Bronchial epithelial cell (primary cell): ENCODE results near the gene ZNF148. TPM values are rescaled to one million over a fixed set of nuclear protein-coding genes. Genes with fewer than 3 reads are reported as not detected.

Experiments used
- DNase-seq: peaks from one replicate; pipeline ENCODE4 v3.0.0-alpha.2; 2010; ENCODE audit warnings: low read depth
- FAIRE-seq: peaks from 2 replicates; lab custom pipeline; 2011; peaks lifted over from hg19 to GRCh38; lab: Jason Lieb, UNC
- H3K27me3 ChIP-seq: 2 replicates; pipeline ENCODE4 v1.5.1; 2011; ENCODE audit warnings: low read length; ENCODE audit not compliant: control insufficient read depth, insufficient read depth
- H3K36me3 ChIP-seq: 2 replicates; pipeline ENCODE4 v1.5.1; 2011; ENCODE audit warnings: low read length; ENCODE audit not compliant: control insufficient read depth, insufficient read depth
- H3K4me3 ChIP-seq: 2 replicates; pipeline ENCODE4 v1.5.1; 2011; ENCODE audit warnings: mild to moderate bottlenecking, low read depth, low read length, control low read depth
- total RNA-seq: library from RNA; depleted of rRNA; stranded (reverse); fragments of >200 nt; gene quantifications from 2 replicates; pipeline ENCODE4 v1.2.1, GENCODE V29; 2014
- TF ChIP-seq, protein P1 (sequence below): IDR thresholded peaks from 2 replicates; pipeline ENCODE4 v1.5.1; 2011; ENCODE audit warnings: mild to moderate bottlenecking, moderate library complexity, low read length, control low read depth, inconsistent platforms; ENCODE audit not compliant: insufficient read depth, severe bottlenecking

The ZNF148 gene
- total RNA-seq, 1 donor from 2014 or later: 26.1 TPM

GRCh38 chr3:125309476-125309875, 65.6 kb downstream of the ZNF148 start:
- TF ChIP-seq, protein P1, sequence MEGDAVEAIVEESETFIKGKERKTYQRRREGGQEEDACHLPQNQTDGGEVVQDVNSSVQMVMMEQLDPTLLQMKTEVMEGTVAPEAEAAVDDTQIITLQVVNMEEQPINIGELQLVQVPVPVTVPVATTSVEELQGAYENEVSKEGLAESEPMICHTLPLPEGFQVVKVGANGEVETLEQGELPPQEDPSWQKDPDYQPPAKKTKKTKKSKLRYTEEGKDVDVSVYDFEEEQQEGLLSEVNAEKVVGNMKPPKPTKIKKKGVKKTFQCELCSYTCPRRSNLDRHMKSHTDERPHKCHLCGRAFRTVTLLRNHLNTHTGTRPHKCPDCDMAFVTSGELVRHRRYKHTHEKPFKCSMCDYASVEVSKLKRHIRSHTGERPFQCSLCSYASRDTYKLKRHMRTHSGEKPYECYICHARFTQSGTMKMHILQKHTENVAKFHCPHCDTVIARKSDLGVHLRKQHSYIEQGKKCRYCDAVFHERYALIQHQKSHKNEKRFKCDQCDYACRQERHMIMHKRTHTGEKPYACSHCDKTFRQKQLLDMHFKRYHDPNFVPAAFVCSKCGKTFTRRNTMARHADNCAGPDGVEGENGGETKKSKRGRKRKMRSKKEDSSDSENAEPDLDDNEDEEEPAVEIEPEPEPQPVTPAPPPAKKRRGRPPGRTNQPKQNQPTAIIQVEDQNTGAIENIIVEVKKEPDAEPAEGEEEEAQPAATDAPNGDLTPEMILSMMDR: no peak
- H3K36me3 ChIP-seq: peaks cover 5% of the 10 kb centered on the region
- H3K27me3 ChIP-seq: no peaks in the 10 kb centered on the region
- DNase-seq (no peak), FAIRE-seq (no peak)
- H3K4me3 ChIP-seq: no peak overlapping the region

DNA sequence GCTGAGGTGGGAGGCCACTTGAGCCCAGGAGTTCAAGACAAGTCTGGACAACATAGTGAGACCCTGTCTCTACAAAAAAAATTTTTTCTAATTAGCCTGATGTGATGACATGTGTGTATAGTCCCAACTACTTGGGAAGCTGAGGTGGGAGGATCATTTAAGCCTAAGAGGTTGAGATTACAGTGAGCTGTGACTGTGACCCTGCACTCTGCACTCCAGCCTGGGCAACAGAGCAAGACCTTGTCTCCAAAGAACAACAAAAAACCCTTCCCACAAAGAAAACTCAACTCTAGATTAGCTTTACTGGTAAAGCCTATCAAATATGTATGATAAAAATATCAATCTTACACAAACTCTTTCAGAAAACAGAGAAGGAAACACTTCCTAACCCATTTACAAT, 68.5 kb downstream of the ZNF148 start:
- peaks cover 4% of the 10 kb centered on the region for H3K36me3 ChIP-seq
- FAIRE-seq (no peak), DNase-seq (no peak)
- H3K4me3 ChIP-seq: no peak overlapping the region
- TF ChIP-seq, protein P1: no peak
- no peaks in the 10 kb centered on the region for H3K27me3 ChIP-seq

GRCh38 chr3:125302932-125303331, 72.2 kb downstream of the ZNF148 start:
- DNase-seq (no peak), FAIRE-seq (no peak)
- H3K27me3 ChIP-seq: no peaks in the 10 kb centered on the region
- H3K36me3 ChIP-seq: peaks cover 2% of the 10 kb centered on the region
- TF ChIP-seq, protein P1: no peak
- no peak overlapping the region for H3K4me3 ChIP-seq

DNA sequence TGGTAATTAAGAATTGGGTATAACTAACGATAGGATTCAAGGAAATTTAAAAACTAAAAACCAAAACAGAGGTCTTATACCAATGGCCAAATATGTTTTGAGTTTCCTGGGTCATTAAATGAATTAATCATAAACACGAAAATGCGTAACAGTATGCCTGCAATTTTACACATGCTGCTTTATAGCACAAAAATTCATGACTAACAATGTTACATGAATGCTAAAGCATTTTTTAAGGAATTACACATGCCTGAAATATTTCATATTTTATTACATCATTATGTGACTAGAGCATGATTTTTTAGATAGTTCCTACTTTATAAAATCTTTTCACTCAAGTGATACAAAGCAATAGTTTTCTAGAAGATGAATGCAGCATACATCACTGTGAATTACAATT, 74.7 kb downstream of the ZNF148 start:
- H3K4me3 ChIP-seq: no peak overlapping the region
- H3K27me3 ChIP-seq: no peaks in the 10 kb centered on the region
- FAIRE-seq: no peak
- DNase-seq: peak; percentile 84
- H3K36me3 ChIP-seq: peaks cover 2% of the 10 kb centered on the region
- TF ChIP-seq, protein P1: no peak

- Histone ChIP-seq H3K27me3 (no peaks in the 10 kb centered on the region), H3K36me3 (no peaks in the 10 kb centered on the region), H3K4me3 (no peak overlapping the region)
- DNase-seq (no peak), FAIRE-seq (no peak)
- TF ChIP-seq, protein P1: no peak
Observed at GRCh38 chr3:125294411-125294810, 80.7 kb downstream of the ZNF148 start.

DNA sequence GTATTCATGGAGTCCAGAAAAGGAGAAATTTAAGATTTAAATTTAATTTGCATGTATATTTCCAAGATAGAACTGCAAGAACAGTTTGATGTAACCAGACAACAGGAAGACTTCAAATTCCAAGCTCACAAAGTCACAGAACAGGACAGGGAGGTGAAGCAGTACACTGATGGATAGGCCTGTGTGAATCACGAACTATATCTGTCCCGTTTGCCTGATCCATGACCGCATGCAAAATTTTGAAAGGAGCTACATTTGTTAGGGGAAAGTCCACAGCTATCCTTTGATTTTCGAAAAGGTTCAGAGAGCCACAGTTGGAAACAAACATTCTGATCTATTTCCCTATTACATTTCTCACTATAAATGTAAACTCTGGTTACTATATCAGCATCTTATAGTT, 83.1 kb downstream of the ZNF148 start:
- Histone ChIP-seq H3K4me3 (no peak overlapping the region), H3K36me3 (no peaks in the 10 kb centered on the region)
- FAIRE-seq: no peak

More for the DNA sequence above, 83.1 kb downstream of the ZNF148 start:
- DNase-seq: no peak
- TF ChIP-seq, protein P1: no peak
- H3K27me3 ChIP-seq: no peaks in the 10 kb centered on the region
